ENCODE data around the gene HGFAC. TPM values are rescaled to one million over a fixed set of nuclear protein-coding genes. Genes with fewer than 3 reads are reported as not detected.
A peak's percentile ranks its signal among the peaks of the same experiment; 100 is the strongest.

HGFAC gene
- total and polyA plus RNA-seq, 2 experiments from 2014 or later, result not detected

GRCh38 chr4:3469386-3470243 is 27.8 kb downstream of the HGFAC start:
- no peaks in the 10 kb centered on the region for H3K36me3 ChIP-seq (ENCODE audit: low read depth)
- H3K27ac ChIP-seq, result no peak overlapping the region
- H3K4me1 ChIP-seq (ENCODE audit: insufficient read depth), result no peaks in the 10 kb centered on the region
- H3F3A ChIP-seq (ENCODE audit: insufficient read depth), result no peaks in the 10 kb centered on the region
- DNase-seq, result no peak
- in situ Hi-C loops (cut with MboI), result no loop called here
- H3K9me3 ChIP-seq (ENCODE audit: low read depth), result no peaks in the 10 kb centered on the region
- TF ChIP-seq EZH2phosphoT487 (IDR thresholded peaks at IDR 0.05; ENCODE audit: insufficient read depth, low read depth), result no peak
- no peaks in the 10 kb centered on the region; the same call in none of the 2 replicates for H3K27me3 ChIP-seq (replicated peaks; ENCODE audit: insufficient read depth)
- no peak overlapping the region for H3K4me3 ChIP-seq
- no peak overlapping the region for H3K9ac ChIP-seq
- H3K4me2 ChIP-seq (ENCODE audit: unreplicated experiment), result no peak overlapping the region
- H4K20me1 ChIP-seq (ENCODE audit: insufficient read depth), result no peaks in the 10 kb centered on the region
- no peak overlapping the region for H2AFZ ChIP-seq
- H3K79me2 ChIP-seq (ENCODE audit: insufficient read depth), result no peaks in the 10 kb centered on the region
- H3K9me2 ChIP-seq (ENCODE audit: insufficient read depth), result no peaks in the 10 kb centered on the region
- WGBS, 2 experiments (ENCODE audit: low coverage in 1 of 2, low lambda C conversion rate in 2 of 2, missing lambda C conversion rate in 2 of 2), result 76 to 84% methylated on average over 27 to 29 of the region's 31 CpGs

- no peaks in the 10 kb centered on the region for H4K20me1 ChIP-seq (ENCODE audit: insufficient read depth)
- no peak overlapping the region for H3K9ac ChIP-seq
- in situ Hi-C loops (cut with MboI), result no loop called here
- no peaks in the 10 kb centered on the region; the same call in none of the 2 replicates for H3K27me3 ChIP-seq (replicated peaks; ENCODE audit: insufficient read depth)
- H2AFZ ChIP-seq, result no peak overlapping the region
- TF ChIP-seq EZH2 (IDR thresholded peaks at IDR 0.05; ENCODE audit: insufficient read depth, poor library complexity, severe bottlenecking), result no peak
- TF ChIP-seq EZH2phosphoT487 (IDR thresholded peaks at IDR 0.05; ENCODE audit: insufficient read depth, low read depth), result no peak
- no peak overlapping the region for H3K4me3 ChIP-seq
- no peaks in the 10 kb centered on the region for H3K79me2 ChIP-seq (ENCODE audit: insufficient read depth)
- 59 to 68% methylated on average over 25 of the region's 25 CpGs for WGBS, 2 experiments (ENCODE audit: low coverage in 1 of 2, low lambda C conversion rate in 2 of 2, missing lambda C conversion rate in 2 of 2)
- no peaks in the 10 kb centered on the region for H3F3A ChIP-seq (ENCODE audit: insufficient read depth)
- H3K9me3 ChIP-seq (ENCODE audit: low read depth), result no peaks in the 10 kb centered on the region
- H3K4me1 ChIP-seq (ENCODE audit: insufficient read depth), result no peaks in the 10 kb centered on the region
- H3K27ac ChIP-seq, result no peak overlapping the region
- no peaks in the 10 kb centered on the region for H3K36me3 ChIP-seq (ENCODE audit: low read depth)
- no peak overlapping the region for H3K4me2 ChIP-seq (ENCODE audit: unreplicated experiment)
- no peaks in the 10 kb centered on the region for H3K9me2 ChIP-seq (ENCODE audit: insufficient read depth)
- peak; percentile 47 for DNase-seq
Measured at GRCh38 chr4:3470244-3471097, 28.7 kb downstream of the HGFAC start.

GRCh38 chr4:3471098-3471760 is 29.5 kb downstream of the HGFAC start:
- Histone ChIP-seq H3K36me3 (ENCODE audit: low read depth) (no peaks in the 10 kb centered on the region), H3K9ac (no peak overlapping the region), H3F3A (ENCODE audit: insufficient read depth) (no peaks in the 10 kb centered on the region), H2AFZ (no peak overlapping the region), H3K27me3 (replicated peaks; ENCODE audit: insufficient read depth) (no peaks in the 10 kb centered on the region; the same call in none of the 2 replicates), H3K4me3 (no peak overlapping the region), H3K9me3 (ENCODE audit: low read depth) (no peaks in the 10 kb centered on the region), H3K4me2 (ENCODE audit: unreplicated experiment) (no peak overlapping the region), H3K79me2 (ENCODE audit: insufficient read depth) (no peaks in the 10 kb centered on the region), H3K27ac (no peak overlapping the region), H4K20me1 (ENCODE audit: insufficient read depth) (no peaks in the 10 kb centered on the region), H3K9me2 (ENCODE audit: insufficient read depth) (no peaks in the 10 kb centered on the region), H3K4me1 (ENCODE audit: insufficient read depth) (no peaks in the 10 kb centered on the region)
- WGBS, 2 experiments (ENCODE audit: low coverage in 1 of 2, low lambda C conversion rate in 2 of 2, missing lambda C conversion rate in 2 of 2), result 77 to 78% methylated on average over 23 of the region's 23 CpGs
- TF ChIP-seq EZH2phosphoT487 (IDR thresholded peaks at IDR 0.05; ENCODE audit: insufficient read depth, low read depth) (no peak), EZH2 (IDR thresholded peaks at IDR 0.05; ENCODE audit: insufficient read depth, poor library complexity, severe bottlenecking) (no peak)
- in situ Hi-C loops (cut with MboI), result no loop called here
- no peak for DNase-seq

- no peaks in the 10 kb centered on the region for H3F3A ChIP-seq (ENCODE audit: insufficient read depth)
- no peak overlapping the region for H3K27ac ChIP-seq
- H3K36me3 ChIP-seq (ENCODE audit: low read depth), result no peaks in the 10 kb centered on the region
- H3K27me3 ChIP-seq (replicated peaks; ENCODE audit: insufficient read depth), result no peaks in the 10 kb centered on the region; the same call in none of the 2 replicates
- no peak overlapping the region for H3K9ac ChIP-seq
- DNase-seq, result no peak
- H3K9me2 ChIP-seq (ENCODE audit: insufficient read depth), result no peaks in the 10 kb centered on the region
- no peak overlapping the region for H2AFZ ChIP-seq
- no peaks in the 10 kb centered on the region for H4K20me1 ChIP-seq (ENCODE audit: insufficient read depth)
- in situ Hi-C loops (cut with MboI), result no loop called here
- TF ChIP-seq EZH2phosphoT487 (IDR thresholded peaks at IDR 0.05; ENCODE audit: insufficient read depth, low read depth) (no peak), EZH2 (IDR thresholded peaks at IDR 0.05; ENCODE audit: insufficient read depth, poor library complexity, severe bottlenecking) (no peak)
- 85 to 87% methylated on average over 13 to 15 of the region's 15 CpGs for WGBS, 2 experiments (ENCODE audit: low coverage in 1 of 2, low lambda C conversion rate in 2 of 2, missing lambda C conversion rate in 2 of 2)
- no peaks in the 10 kb centered on the region for H3K79me2 ChIP-seq (ENCODE audit: insufficient read depth)
- H3K4me2 ChIP-seq (ENCODE audit: unreplicated experiment), result no peak overlapping the region
- no peaks in the 10 kb centered on the region for H3K4me1 ChIP-seq (ENCODE audit: insufficient read depth)
- no peak overlapping the region for H3K4me3 ChIP-seq
- H3K9me3 ChIP-seq (ENCODE audit: low read depth), result no peaks in the 10 kb centered on the region
Measured at GRCh38 chr4:3471886-3472285, 30.1 kb downstream of the HGFAC start.

Measured in GM23248 (cell line).